Adrenal gland (tissue), 5 donors: ENCODE measurements around the gene PHF11.

Experiments used
- POLR2A ChIP-seq, 2 donors: fragments of 450-650 bp; IDR thresholded peaks; one replicate each; pipeline ENCODE4 v1.6.1; 2017; ENCODE audit warnings: antibody characterized with exemption in 2 of 2, mild to moderate bottlenecking in 2 of 2, moderate library complexity in 1 of 2
- TF ChIP-seq, protein P1 (sequence below), 6 experiments: fragments of 450-650 bp in 4 of 6; fragments of 200-600 bp in 2 of 6; sonication (generic) in 1 of 6; IDR thresholded peaks; 1 replicate in 5 of 6; 2 replicates in 1 of 6; pipeline versions ENCODE4 v1.5.1 to v1.8.0; 2016 to 2021; ENCODE audit warnings: antibody characterized with exemption in 6 of 6, mild to moderate bottlenecking in 2 of 6, moderate library complexity in 1 of 6
- donor health status: DM: no; HTN: no; CAD: no.

DNA sequence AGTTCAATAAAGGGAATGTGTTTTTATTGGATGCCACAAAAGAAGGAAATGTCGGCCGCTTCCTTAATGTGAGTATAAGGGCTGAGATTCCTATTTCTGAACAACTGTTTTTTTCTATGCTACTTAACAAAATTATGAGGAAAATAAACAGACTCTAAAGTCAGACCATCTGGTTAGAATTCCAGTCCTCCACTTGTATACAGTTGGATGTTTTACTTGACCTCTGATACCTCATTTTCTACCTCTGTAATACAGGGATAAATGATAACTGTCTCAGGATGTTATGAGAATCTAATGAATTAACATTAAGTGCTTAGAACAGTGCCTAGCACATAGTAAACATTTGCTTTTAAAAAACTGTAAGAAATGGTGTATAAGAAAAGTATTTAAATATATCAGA, 7.2 kb upstream of the PHF11 start:
- TF ChIP-seq, protein P1, sequence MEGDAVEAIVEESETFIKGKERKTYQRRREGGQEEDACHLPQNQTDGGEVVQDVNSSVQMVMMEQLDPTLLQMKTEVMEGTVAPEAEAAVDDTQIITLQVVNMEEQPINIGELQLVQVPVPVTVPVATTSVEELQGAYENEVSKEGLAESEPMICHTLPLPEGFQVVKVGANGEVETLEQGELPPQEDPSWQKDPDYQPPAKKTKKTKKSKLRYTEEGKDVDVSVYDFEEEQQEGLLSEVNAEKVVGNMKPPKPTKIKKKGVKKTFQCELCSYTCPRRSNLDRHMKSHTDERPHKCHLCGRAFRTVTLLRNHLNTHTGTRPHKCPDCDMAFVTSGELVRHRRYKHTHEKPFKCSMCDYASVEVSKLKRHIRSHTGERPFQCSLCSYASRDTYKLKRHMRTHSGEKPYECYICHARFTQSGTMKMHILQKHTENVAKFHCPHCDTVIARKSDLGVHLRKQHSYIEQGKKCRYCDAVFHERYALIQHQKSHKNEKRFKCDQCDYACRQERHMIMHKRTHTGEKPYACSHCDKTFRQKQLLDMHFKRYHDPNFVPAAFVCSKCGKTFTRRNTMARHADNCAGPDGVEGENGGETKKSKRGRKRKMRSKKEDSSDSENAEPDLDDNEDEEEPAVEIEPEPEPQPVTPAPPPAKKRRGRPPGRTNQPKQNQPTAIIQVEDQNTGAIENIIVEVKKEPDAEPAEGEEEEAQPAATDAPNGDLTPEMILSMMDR (IDR thresholded peaks at IDR 0.05): no peak
- TF ChIP-seq POLR2A (IDR thresholded peaks at IDR 0.05): no peak
